ENCODE results near the gene MERTK. TPM values are rescaled to one million over a fixed set of nuclear protein-coding genes. Genes with fewer than 3 reads are reported as not detected.
A peak's percentile ranks its signal among the peaks of the same experiment; 100 is the strongest.

Gene MERTK
- total and polyA plus RNA-seq, 2 of the 13 experiments (the other 11 are each of a cell fraction or from before 2014, with no cell fraction given): 37.3 to 44.7 TPM

- no peak; the same call in none of the 2 replicates for TF ChIP-seq PAXIP1 (CRISPR knock-in tag; conservative IDR thresholded peaks at IDR 0.05)
- TF ChIP-seq, protein P1, sequence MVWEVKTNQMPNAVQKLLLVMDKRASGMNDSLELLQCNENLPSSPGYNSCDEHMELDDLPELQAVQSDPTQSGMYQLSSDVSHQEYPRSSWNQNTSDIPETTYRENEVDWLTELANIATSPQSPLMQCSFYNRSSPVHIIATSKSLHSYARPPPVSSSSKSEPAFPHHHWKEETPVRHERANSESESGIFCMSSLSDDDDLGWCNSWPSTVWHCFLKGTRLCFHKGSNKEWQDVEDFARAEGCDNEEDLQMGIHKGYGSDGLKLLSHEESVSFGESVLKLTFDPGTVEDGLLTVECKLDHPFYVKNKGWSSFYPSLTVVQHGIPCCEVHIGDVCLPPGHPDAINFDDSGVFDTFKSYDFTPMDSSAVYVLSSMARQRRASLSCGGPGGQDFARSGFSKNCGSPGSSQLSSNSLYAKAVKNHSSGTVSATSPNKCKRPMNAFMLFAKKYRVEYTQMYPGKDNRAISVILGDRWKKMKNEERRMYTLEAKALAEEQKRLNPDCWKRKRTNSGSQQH (CRISPR knock-in tag; IDR thresholded peaks at IDR 0.05; ENCODE audit: low read depth): peak; percentile 97
- TF ChIP-seq IKZF1 (IDR thresholded peaks at IDR 0.05): no peak
- no peak for TF ChIP-seq ZNF83 (CRISPR knock-in tag; IDR thresholded peaks at IDR 0.05; ENCODE audit: borderline replicate concordance)
- TF ChIP-seq, protein P2, sequence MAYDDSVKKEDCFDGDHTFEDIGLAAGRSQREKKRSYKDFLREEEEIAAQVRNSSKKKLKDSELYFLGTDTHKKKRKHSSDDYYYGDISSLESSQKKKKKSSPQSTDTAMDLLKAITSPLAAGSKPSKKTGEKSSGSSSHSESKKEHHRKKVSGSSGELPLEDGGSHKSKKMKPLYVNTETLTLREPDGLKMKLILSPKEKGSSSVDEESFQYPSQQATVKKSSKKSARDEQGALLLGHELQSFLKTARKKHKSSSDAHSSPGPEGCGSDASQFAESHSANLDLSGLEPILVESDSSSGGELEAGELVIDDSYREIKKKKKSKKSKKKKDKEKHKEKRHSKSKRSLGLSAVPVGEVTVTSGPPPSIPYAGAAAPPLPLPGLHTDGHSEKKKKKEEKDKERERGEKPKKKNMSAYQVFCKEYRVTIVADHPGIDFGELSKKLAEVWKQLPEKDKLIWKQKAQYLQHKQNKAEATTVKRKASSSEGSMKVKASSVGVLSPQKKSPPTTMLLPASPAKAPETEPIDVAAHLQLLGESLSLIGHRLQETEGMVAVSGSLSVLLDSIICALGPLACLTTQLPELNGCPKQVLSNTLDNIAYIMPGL (CRISPR knock-in tag; IDR thresholded peaks at IDR 0.05; ENCODE audit: borderline replicate concordance in 1 of 2, low read depth in 1 of 2): peak; percentile 85 to 94
- no peak; the same call in 1 of the 2 replicates for TF ChIP-seq ZSCAN29 (CRISPR knock-in tag; conservative IDR thresholded peaks at IDR 0.05)
- peak; percentile 60 for TF ChIP-seq RBM22 (optimal IDR thresholded peaks at IDR 0.05; ENCODE audit: low read length)
- TF ChIP-seq ZNF24 (IDR thresholded peaks at IDR 0.05): no peak
- TF ChIP-seq ZNF776 (CRISPR knock-in tag; IDR thresholded peaks at IDR 0.05): no peak; the same call in 1 of the 2 replicates
- peak; percentile 58; the same call in 1 of the 2 replicates for TF ChIP-seq ELK4 (CRISPR knock-in tag; IDR thresholded peaks at IDR 0.05; ENCODE audit: borderline replicate concordance)
- TF ChIP-seq, protein P3, sequence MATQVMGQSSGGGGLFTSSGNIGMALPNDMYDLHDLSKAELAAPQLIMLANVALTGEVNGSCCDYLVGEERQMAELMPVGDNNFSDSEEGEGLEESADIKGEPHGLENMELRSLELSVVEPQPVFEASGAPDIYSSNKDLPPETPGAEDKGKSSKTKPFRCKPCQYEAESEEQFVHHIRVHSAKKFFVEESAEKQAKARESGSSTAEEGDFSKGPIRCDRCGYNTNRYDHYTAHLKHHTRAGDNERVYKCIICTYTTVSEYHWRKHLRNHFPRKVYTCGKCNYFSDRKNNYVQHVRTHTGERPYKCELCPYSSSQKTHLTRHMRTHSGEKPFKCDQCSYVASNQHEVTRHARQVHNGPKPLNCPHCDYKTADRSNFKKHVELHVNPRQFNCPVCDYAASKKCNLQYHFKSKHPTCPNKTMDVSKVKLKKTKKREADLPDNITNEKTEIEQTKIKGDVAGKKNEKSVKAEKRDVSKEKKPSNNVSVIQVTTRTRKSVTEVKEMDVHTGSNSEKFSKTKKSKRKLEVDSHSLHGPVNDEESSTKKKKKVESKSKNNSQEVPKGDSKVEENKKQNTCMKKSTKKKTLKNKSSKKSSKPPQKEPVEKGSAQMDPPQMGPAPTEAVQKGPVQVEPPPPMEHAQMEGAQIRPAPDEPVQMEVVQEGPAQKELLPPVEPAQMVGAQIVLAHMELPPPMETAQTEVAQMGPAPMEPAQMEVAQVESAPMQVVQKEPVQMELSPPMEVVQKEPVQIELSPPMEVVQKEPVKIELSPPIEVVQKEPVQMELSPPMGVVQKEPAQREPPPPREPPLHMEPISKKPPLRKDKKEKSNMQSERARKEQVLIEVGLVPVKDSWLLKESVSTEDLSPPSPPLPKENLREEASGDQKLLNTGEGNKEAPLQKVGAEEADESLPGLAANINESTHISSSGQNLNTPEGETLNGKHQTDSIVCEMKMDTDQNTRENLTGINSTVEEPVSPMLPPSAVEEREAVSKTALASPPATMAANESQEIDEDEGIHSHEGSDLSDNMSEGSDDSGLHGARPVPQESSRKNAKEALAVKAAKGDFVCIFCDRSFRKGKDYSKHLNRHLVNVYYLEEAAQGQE (IDR thresholded peaks at IDR 0.05; ENCODE audit: borderline replicate concordance in 1 of 2, low read depth in 1 of 2, low read length in 2 of 2): peak in 1 of 2 experiments; percentile 30; a peak in 2 of 4 replicates
- peak; percentile 63; the same call in 1 of the 2 replicates for TF ChIP-seq SRY (CRISPR knock-in tag; IDR thresholded peaks at IDR 0.05)
Observed at GRCh38 chr2:111883661-111884591, 14.5 kb upstream of the MERTK start, which contains the start of gene ANAPC1 (continued).
